ENCODE results near the gene CDA. TPM values are rescaled to one million over a fixed set of nuclear protein-coding genes. Genes with fewer than 3 reads are reported as not detected.

CDA gene
- total RNA-seq, 2 experiments from 2014 or later: not detected

DNA sequence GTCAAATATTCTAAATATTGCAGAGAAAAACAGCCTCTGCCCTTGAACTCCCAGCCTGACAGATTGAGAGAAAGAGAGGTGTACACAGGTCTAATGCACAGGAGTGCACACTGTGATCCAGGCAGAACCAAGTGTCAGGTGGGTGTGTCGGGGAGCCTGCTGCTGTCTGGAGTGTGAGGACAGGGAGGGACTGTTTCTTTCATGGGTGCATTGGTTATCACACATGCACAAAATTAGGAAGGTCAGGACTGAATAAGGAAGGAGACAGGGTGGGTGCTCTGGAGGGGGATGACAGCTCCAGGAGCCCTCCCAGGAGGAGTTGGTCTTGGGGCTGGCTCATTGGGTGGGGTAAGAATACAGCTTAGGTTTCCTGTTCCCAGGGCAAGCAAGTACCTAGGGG is 31.1 kb downstream of the CDA start:
- Mint-ChIP-seq H3K9me3 (no peaks in the 10 kb centered on the region), H3K27ac (no peak overlapping the region), H3K27me3 (peaks cover 6% of the 10 kb centered on the region), H3K36me3 (no peaks in the 10 kb centered on the region), H3K4me1 (no peaks in the 10 kb centered on the region), H3K4me3 (no peak overlapping the region)
- no peak for DNase-seq

DNA sequence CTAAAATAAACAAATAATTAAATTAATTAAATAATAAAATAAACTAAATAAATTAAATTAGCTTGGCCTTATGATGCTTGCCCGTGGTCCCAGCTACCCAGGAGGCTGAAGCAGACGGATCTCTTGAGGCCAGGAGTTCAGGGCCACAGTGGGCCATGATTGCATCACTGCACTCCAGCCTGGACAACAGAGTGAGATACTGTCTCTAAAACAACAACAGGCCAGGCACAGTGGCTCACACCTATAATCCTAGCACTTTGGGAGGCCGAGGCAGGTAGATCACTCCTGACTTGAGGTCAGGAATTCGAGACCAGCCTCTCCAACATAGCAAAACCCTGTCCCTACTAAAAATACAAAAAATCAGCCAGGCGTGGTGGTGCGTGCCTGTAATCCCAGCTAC is 32.1 kb downstream of the CDA start:
- no peak overlapping the region for H3K4me3 Mint-ChIP-seq
- no peaks in the 10 kb centered on the region for H3K36me3 Mint-ChIP-seq
- no peak for DNase-seq
- no peak overlapping the region for H3K27ac Mint-ChIP-seq
- H3K9me3 Mint-ChIP-seq: no peaks in the 10 kb centered on the region
- peaks cover 9% of the 10 kb centered on the region for H3K27me3 Mint-ChIP-seq
- no peaks in the 10 kb centered on the region for H3K4me1 Mint-ChIP-seq

DNA sequence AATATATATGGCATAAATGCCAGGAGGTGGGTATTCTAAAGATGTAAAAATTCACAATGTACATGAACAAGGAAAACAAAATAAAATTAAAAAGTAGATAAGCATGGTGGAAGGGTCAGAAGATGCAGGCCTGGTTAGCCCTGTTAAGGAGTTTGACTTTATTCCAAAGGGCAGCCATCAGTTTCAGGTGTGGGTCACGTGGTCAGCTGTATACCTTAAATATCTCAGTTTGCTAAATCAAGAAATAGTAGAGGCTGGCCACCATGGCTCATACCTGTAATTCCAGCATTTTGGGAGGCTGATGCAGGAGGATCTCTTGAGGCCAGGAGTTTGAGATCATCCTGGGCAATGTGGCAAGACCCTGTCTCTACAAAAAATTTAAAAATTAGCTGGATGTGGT is 35.8 kb downstream of the CDA start:
- no peak for DNase-seq
- H3K27ac Mint-ChIP-seq: no peak overlapping the region
- H3K36me3 Mint-ChIP-seq: no peaks in the 10 kb centered on the region
- peaks cover 6% of the 10 kb centered on the region for H3K9me3 Mint-ChIP-seq
- H3K27me3 Mint-ChIP-seq: peaks cover 6% of the 10 kb centered on the region
- no peaks in the 10 kb centered on the region for H3K4me1 Mint-ChIP-seq
- H3K4me3 Mint-ChIP-seq: no peak overlapping the region

DNA sequence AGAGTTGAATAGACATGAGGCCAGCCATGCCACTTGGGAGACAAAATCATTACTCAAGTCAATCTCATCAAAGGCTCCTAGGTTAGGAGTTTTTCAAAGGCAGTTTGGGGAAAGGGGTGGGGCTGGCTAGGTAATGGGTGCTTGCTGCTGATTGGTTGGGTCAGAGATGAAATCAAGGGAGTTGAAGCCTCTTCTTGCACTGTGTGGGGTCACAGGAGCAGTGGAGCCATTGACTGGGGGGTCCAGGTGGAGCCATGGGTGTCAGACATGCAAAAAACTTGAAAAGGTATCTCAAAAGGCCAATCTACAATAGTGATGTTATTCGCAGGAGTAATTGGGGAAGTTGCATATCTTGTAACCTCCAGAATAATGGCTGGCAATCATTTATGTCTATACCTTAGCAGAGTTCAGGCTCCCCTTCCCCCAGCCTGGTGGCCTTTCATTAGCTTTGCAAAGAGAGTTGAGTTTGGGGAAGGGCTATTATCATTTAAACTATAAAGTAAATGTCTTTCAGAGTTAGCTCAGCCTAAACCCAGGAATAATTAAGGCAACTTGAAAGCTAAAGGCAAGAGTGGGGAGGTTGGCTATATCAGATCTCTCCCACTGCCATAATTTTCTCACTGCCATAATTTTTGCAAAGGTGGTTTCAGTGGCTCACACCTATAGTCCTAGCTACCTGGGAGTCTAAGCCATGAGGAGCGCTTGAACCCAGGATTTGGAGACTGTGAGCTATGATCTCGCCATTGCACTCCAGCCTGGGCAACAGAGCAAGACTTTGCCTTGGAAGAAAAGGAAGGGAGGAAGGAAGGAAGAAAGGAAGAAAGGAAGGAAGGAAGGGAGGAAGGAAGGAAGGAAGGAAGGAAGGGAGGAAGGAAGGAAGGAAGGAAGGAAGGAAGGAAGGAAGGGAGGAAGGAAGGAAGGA is 36.5 kb downstream of the CDA start:
- H3K27ac Mint-ChIP-seq: no peak overlapping the region
- DNase-seq: no peak
- H3K36me3 Mint-ChIP-seq: no peaks in the 10 kb centered on the region
- peaks cover 6% of the 10 kb centered on the region for H3K27me3 Mint-ChIP-seq
- peaks cover 6% of the 10 kb centered on the region for H3K9me3 Mint-ChIP-seq
- no peaks in the 10 kb centered on the region for H3K4me1 Mint-ChIP-seq
- H3K4me3 Mint-ChIP-seq: no peak overlapping the region

DNA sequence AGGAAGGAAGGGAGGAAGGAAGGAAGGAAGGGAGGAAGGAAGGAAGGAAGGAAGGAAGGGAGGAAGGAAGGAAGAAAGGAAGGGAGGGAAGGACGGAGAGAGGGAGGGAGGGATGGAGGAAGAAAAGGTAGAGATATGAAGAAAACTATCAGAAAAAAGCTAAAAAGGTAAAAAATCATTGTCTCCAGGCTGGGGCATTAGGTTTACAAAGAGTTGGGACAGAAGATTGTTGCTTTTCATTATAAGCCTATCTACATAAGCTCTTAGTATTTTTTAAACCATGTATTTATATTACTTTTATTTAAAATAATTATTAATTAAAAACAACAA is 37.2 kb downstream of the CDA start:
- no peak for DNase-seq
- H3K27me3 Mint-ChIP-seq: peaks cover 6% of the 10 kb centered on the region
- no peak overlapping the region for H3K27ac Mint-ChIP-seq
- H3K9me3 Mint-ChIP-seq: peaks cover 6% of the 10 kb centered on the region
- no peak overlapping the region for H3K4me3 Mint-ChIP-seq
- no peaks in the 10 kb centered on the region for H3K4me1 Mint-ChIP-seq
- no peaks in the 10 kb centered on the region for H3K36me3 Mint-ChIP-seq

DNA sequence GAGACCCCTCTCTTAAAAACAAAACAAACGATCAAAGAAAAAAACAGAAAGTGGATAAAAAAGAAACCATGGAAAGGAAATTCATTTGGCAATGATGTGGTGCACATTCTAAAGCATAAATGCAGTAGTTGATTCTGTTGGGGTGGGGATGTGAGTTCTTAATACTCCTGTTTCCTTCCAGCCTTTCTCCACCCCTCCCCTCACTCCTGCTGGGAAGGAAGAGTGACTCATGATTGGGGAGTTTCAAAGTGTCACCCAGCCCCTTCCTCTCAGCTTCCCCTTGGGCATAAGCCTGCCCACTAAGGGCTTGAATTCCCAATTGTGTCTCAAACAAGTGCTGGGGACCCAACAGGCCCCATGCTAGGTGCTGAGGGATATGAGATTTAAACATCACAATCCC is 37.6 kb downstream of the CDA start:
- no peak for DNase-seq
- Mint-ChIP-seq H3K4me1 (no peaks in the 10 kb centered on the region), H3K4me3 (no peak overlapping the region), H3K27ac (no peak overlapping the region), H3K36me3 (no peaks in the 10 kb centered on the region), H3K9me3 (peaks cover 6% of the 10 kb centered on the region), H3K27me3 (peaks cover 6% of the 10 kb centered on the region)

DNA sequence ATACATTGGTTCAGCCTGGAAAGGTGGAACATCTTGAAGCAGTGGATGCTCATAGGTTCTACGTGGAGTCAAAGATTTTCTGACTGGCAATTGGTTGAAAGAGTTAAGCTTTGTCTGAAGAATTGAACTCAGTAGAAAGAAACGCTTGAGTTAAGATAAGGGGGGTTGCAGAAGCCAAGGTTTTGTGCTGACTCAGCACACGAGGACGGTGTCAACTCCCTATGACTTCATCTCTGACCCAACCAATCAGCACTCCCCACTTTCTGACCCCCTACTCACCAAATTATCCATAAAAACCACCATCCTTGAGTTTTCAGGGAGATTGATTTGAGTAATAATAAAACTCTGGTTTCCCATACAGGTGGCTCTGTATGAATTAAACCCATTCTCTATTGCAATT is 41.8 kb downstream of the CDA start:
- H3K27me3 Mint-ChIP-seq: no peaks in the 10 kb centered on the region
- no peaks in the 10 kb centered on the region for H3K36me3 Mint-ChIP-seq
- H3K9me3 Mint-ChIP-seq: peaks cover 6% of the 10 kb centered on the region
- peaks cover 12% of the 10 kb centered on the region for H3K4me1 Mint-ChIP-seq
- no peak for DNase-seq
- H3K27ac Mint-ChIP-seq: no peak overlapping the region
- H3K4me3 Mint-ChIP-seq: no peak overlapping the region

DNA sequence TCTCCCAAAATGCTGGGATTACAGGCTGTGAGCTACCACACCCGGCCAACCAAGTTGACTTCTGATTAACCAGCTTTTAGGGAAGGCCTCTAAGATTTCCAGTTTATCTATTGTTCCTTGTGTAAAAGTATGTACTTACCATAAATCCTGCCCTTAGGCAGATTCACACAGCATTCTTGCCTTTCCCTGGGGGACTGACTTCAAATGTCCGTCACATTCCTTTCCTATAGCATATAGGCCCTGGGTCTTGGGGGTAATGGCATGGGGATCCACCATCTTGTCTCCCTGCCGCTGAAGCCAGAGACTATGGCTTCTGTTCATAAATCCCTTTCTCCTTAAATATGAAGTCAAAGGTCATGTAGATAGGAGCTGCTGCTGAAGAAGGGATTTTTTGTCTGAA is 43.5 kb downstream of the CDA start:
- H3K4me1 Mint-ChIP-seq: peaks cover 12% of the 10 kb centered on the region
- DNase-seq: no peak
- peak overlapping the region; percentile 25 for H3K4me3 Mint-ChIP-seq
- H3K27ac Mint-ChIP-seq: no peak overlapping the region
- no peaks in the 10 kb centered on the region for H3K36me3 Mint-ChIP-seq
- H3K27me3 Mint-ChIP-seq: no peaks in the 10 kb centered on the region
- peaks cover 6% of the 10 kb centered on the region for H3K9me3 Mint-ChIP-seq

DNA sequence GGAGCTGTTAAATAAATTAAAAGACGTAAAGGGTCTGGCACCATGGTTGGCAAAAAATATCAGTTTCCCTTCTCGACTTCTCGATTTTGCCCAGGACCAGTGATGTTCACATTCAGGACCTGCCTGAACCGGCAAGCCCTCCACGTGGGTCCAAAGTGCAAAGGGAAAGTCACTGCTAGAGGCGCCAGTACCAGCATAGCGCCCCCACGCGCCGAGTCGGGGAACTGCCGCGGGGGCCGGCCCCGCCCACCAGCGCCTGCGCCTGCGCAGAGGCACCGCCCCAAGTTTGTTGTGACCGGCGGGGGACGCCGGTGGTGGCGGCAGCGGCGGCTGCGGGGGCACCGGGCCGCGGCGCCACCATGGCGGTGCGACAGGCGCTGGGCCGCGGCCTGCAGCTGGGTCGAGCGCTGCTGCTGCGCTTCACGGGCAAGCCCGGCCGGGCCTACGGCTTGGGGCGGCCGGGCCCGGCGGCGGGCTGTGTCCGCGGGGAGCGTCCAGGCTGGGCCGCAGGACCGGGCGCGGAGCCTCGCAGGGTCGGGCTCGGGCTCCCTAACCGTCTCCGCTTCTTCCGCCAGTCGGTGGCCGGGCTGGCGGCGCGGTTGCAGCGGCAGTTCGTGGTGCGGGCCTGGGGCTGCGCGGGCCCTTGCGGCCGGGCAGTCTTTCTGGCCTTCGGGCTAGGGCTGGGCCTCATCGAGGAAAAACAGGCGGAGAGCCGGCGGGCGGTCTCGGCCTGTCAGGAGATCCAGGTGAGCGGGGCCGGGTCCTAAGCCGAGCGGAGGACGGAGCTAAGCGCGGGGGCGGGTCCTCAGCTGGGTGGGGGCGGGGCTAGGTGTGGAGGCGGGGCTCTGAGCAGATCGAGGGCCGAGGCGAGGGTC is 44.5 kb downstream of the CDA start, which contains the start of gene PINK1:
PINK1 (plus strand) TSS at position 269 of the 875 bp plus-strand sequence; CDS start at position 360, 91 bp downstream.
- Mint-ChIP-seq H3K27me3 (no peaks in the 10 kb centered on the region), H3K27ac (peak within 1 kb of the TSS; percentile 42), H3K4me1 (peaks cover 12% of the 10 kb centered on the region), H3K9me3 (peaks cover 1% of the 10 kb centered on the region), H3K4me3 (peak within 1 kb of the TSS; percentile 81), H3K36me3 (no peaks in the 10 kb centered on the region)
- peak; percentile 89 for DNase-seq

DNA sequence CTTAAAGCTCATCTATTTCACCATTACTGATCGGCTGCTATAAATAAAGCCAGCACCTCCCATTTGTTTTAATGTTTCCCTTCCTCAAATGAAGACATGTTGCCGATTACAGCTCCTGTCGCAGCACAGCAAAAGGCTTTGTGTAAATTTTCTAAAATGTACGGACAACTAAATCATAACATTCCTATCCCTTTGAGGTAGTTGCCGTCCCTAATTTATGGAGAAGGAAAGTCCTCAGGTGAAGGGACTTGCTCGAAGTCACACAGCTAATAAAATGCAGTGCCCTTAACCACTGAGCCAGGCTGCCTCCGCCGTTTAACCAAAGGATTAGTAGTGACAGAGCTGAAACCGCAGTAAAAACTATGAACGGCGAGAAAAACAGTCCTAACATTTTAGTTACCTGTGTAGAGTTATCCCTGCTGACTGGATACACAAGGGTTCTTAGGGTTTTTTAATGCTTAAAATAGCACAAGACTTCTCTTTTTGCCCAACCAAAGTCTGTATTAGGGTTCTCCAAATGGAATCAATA is 45.2 kb downstream of the CDA start:
- DNase-seq: peak; percentile 16
- Mint-ChIP-seq H3K4me1 (peaks cover 12% of the 10 kb centered on the region), H3K4me3 (peak overlapping the region; percentile 81), H3K27me3 (no peaks in the 10 kb centered on the region), H3K27ac (peak overlapping the region; percentile 42), H3K9me3 (no peaks in the 10 kb centered on the region), H3K36me3 (no peaks in the 10 kb centered on the region)

DNA sequence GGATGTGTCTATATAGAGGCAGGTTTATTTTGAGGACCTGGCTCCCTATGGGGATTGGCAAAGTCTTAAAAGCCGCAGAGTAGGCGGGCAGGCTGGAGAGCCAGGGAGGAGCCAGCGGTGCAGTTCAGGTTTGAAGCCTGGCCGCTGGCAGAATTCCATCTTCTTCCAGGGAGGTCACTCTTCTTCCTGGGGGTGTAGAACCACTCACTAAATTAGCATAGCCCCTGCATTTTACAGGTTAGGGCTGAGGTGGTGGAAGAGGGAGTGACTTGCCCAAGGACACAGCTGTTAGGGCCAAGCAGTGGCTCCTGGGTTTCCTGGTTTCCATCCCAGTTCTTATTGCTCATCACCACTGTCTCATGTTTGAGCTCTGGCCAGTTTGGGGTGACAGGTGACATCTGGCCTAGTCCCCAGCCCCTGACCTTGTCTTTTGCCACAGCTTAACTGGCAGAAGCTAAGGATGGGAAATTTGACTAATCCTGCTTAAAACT is 45.7 kb downstream of the CDA start:
- Mint-ChIP-seq H3K9me3 (no peaks in the 10 kb centered on the region), H3K4me1 (peaks cover 12% of the 10 kb centered on the region), H3K4me3 (peak overlapping the region; percentile 81), H3K27ac (no peak overlapping the region), H3K36me3 (no peaks in the 10 kb centered on the region), H3K27me3 (no peaks in the 10 kb centered on the region)
- peak; percentile 26 for DNase-seq

DNA sequence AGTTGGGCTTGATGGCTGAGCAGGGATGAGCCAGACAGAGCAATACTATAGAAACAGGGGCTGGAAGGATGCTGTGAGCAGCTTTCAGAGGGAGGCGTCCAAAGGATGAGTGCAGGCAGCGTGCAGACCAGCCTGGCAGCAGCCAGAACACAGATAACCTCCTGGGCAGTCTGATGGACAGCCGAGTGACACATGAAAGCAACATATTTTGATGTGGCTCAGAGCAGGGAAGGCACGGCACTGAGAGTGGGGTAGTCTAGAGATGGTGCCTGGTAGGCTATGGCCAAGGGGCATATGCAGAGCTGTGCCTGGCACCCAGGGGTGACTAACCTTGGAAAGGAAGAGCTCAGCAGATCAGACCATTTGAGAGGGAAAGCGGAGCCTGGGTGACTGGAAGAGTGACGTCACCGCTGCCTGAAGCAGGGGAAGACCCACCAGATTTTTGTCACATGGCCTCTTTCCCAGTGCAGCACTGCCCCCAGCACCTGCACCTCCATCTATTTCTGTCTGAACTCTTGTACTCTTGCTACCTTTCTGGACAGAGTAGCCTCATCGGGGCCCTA is 48.0 kb downstream of the CDA start:
- Mint-ChIP-seq H3K36me3 (no peaks in the 10 kb centered on the region), H3K9me3 (no peaks in the 10 kb centered on the region), H3K27ac (no peak overlapping the region), H3K4me3 (no peak overlapping the region), H3K27me3 (no peaks in the 10 kb centered on the region), H3K4me1 (peaks cover 15% of the 10 kb centered on the region)
- no peak for DNase-seq

DNA sequence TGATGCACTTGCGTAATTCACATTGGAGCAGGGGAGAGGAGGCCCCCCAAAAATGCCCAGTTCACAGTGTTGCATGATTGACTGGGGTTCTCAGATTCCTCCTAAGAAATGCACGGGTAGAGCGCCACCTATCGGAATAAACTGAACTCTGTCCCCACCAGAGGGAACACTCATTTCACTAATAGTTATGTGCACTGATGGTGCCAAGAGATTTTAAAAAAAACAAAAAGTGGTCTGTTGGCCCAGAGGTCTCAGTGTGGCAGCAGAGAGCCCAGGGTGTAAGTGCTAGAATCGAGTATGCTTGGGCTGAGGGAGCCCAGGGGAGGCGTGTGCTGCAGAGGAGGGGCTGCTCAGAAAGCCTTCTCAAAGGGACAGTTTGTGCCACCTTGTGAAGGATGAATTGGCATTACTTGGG is 51.3 kb downstream of the CDA start:
- Mint-ChIP-seq H3K36me3 (no peaks in the 10 kb centered on the region), H3K27me3 (no peaks in the 10 kb centered on the region), H3K9me3 (no peaks in the 10 kb centered on the region), H3K4me1 (peaks cover 3% of the 10 kb centered on the region), H3K27ac (no peak overlapping the region), H3K4me3 (no peak overlapping the region)
- peak; percentile 38 for DNase-seq

DNA sequence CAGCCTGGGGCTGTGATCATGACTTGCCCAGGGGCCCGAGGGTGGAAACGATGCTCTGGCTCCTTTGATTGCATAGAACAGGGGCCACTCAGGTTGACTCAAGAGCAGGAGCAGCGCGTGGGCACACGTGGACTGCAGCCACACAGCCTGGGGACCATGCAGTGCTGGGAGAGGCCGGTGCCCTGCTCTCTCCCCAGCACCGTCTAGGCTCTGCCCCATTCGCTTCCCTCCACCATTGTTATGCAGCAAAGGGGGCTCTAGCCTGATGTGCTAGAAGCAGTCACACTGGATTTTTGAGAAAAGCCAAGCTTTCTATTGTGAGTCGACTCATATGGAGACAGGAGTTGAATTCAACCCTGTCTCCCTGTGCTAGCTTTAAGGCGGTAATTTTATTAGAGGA is 53.1 kb downstream of the CDA start:
- H3K27me3 Mint-ChIP-seq: no peaks in the 10 kb centered on the region
- H3K4me1 Mint-ChIP-seq: peaks cover 3% of the 10 kb centered on the region
- no peak overlapping the region for H3K27ac Mint-ChIP-seq
- no peaks in the 10 kb centered on the region for H3K9me3 Mint-ChIP-seq
- DNase-seq: no peak
- no peaks in the 10 kb centered on the region for H3K36me3 Mint-ChIP-seq
- H3K4me3 Mint-ChIP-seq: no peak overlapping the region

DNA sequence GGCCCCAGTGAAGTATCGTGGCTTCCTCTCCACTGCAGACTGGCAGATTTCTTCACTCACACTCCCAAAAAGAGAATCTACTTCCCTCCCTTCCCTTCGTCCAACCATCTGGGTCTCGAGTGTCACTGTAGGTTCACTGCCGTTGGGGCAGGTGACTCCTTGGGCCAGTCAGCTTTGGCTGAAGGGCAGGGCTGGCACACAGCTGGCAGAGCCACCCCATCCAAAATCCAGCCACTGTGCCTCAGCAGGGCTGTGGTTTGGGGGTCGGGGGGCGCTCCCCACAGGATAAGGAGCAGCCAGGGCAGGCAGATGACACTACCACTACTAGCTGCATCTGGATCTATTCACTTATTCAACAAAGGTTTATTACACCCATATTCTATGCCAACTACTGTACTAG is 54.2 kb downstream of the CDA start:
- no peaks in the 10 kb centered on the region for H3K27me3 Mint-ChIP-seq
- H3K36me3 Mint-ChIP-seq: no peaks in the 10 kb centered on the region
- peaks cover 3% of the 10 kb centered on the region for H3K4me1 Mint-ChIP-seq
- H3K9me3 Mint-ChIP-seq: no peaks in the 10 kb centered on the region
- no peak overlapping the region for H3K27ac Mint-ChIP-seq
- no peak for DNase-seq
- no peak overlapping the region for H3K4me3 Mint-ChIP-seq

Data from activated naive CD8-positive, alpha-beta T cell treated with anti-CD3 and anti-CD28 coated beads for 36 hours (primary cell).